ENCODE results near the gene RTBDN. TPM values are rescaled to one million over a fixed set of nuclear protein-coding genes. Genes with fewer than 3 reads are reported as not detected.

RTBDN gene
- total and polyA plus RNA-seq, 7 experiments from 2014 or later = not detected

DNA sequence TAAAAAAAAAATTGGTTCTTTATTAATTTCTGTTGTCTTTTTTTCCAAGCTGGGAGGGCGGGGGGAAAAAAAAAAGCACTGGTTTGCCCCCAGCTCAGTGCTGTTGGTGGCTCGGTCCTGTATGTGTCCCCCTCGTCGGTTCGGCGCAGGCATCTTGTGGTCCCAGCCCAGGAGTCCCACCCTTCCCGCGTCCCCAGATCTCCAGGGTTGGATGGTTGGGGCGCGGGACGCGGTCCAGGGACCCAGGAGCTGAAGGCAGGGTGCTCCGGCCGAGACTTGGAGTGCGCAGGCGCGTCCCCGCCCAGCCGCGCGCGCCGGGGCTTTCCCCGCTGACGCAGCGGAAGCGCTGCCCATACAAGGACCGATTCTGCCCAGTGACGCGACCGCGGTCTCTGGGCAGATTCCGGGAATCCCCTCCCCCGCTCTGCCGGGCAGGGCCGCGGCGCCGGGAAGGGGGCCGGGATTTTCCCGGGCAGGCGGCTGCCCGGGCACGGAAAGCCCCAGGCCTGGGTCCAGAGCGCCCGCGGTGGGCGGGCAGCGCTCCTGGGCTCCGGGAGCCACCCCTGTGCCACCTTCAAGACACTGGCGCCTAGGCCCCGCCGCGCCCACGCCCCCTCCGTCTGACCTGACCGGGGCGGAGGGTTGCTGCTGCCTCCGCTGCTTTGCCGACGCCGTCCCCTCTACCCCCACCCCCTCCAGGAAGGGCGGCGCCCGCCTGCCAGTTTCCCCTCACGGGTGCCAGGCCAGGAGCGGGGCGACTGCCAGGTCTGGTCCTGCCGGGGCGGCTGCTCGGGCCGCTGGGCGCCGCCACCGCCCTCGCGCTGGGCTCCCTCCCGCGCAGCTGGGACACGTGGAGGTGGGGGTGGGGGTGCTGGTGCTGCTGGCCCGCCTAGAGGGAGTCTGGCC lies 40.8 kb downstream of the RTBDN start:
- peaks cover 0 to 27% (median 0%) of the 10 kb centered on the region in 11 donors for H3K9me3 Mint-ChIP-seq
- Histone ChIP-seq H3K9me3 (ENCODE audit: control insufficient read depth in 2 of 3, low read length in 3 of 3) (no peaks in the 10 kb centered on the region), H3K27ac (ENCODE audit: low read depth, low read length) (peak overlapping the region; percentile 99), H3K4me3 (ENCODE audit: low read length) (peak overlapping the region; percentile 98), H3K36me3 (ENCODE audit: control insufficient read depth in 2 of 3, insufficient read depth in 3 of 3, low read length in 3 of 3) (peaks cover 0 to 20% (median 0%) of the 10 kb centered on the region in 3 experiments), H3K4me1 (ENCODE audit: control insufficient read depth in 2 of 2, insufficient read depth in 2 of 2, low read length in 2 of 2) (peaks cover 30 to 36% of the 10 kb centered on the region in 2 donors), H3K27me3 (ENCODE audit: control insufficient read depth in 2 of 2, insufficient read depth in 2 of 2, low read length in 2 of 2) (no peaks in the 10 kb centered on the region)
- peak overlapping the region; percentile 89 to 98 (median 94) for H3K4me3 Mint-ChIP-seq
- ChIA-PET CTCF (interaction anchor here (0.9 to 9.8 kb wide), 8 partner anchors 11 to 117 kb away, joined by 4 to 169 read pairs (median 16); partner anchors contain the start of gene HOOK2), POLR2A (interaction anchor here (0.6 to 8.4 kb wide), 23 partner anchors 7 to 1574 kb away, joined by 3 to 621 read pairs (median 11); partner anchors contain the start of genes CALR, DNASE2, FBXW9 and GCDH)
- ATAC-seq (peak; percentile 53), DNase-seq (peak; percentile 93 to 99 (median 98))
- H3K27me3 Mint-ChIP-seq = peaks cover 0 to 2% (median 0%) of the 10 kb centered on the region in 5 donors
- intact Hi-C loops (cut with micrococcal nuclease) = loop anchor here (1.0 to 5.0 kb wide), 11 partner anchors 13 to 1701 kb away; partner anchors contain the start of genes CALR (in 2 of the 2), IER2 (in 2 of the 2), STX10 (in 2 of the 2) and GET3 (in 1 of the 2)
- H3K27ac Mint-ChIP-seq = peak overlapping the region; percentile 97 to 100 (median 100)
- H3K4me1 Mint-ChIP-seq = peaks cover 30 to 46% (median 39%) of the 10 kb centered on the region in 7 donors
- peaks cover 0 to 9% (median 0%) of the 10 kb centered on the region in 5 donors for H3K36me3 Mint-ChIP-seq

DNA sequence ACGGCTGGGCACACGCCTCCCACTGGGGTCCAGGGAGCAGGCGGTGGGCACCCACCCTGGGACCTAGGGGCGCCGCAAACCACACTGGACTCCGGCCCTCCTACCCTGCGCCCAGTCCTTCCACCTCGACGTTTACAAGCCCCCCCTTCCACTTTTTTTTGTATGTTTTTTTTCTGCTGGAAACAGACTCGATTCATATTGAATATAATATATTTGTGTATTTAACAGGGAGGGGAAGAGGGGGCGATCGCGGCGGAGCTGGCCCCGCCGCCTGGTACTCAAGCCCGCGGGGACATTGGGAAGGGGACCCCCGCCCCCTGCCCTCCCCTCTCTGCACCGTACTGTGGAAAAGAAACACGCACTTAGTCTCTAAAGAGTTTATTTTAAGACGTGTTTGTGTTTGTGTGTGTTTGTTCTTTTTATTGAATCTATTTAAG lies 41.5 kb downstream of the RTBDN start:
- Mint-ChIP-seq H3K4me1 (peaks cover 30 to 52% (median 40%) of the 10 kb centered on the region in 7 donors), H3K4me3 (peak overlapping the region; percentile 89 to 98 (median 94)), H3K27me3 (peaks cover 0 to 2% (median 0%) of the 10 kb centered on the region in 5 donors), H3K36me3 (peaks cover 0 to 9% (median 0%) of the 10 kb centered on the region in 5 donors), H3K27ac (peak overlapping the region; percentile 97 to 100 (median 100)), H3K9me3 (peaks cover 0 to 27% (median 0%) of the 10 kb centered on the region in 11 donors)
- ChIA-PET CTCF (interaction anchor here (0.9 to 3.7 kb wide), 7 partner anchors 8 to 116 kb away, joined by 4 to 71 read pairs (median 7); partner anchors contain the start of gene HOOK2), POLR2A (interaction anchor here (0.6 to 8.4 kb wide), 28 partner anchors 7 to 1574 kb away, joined by 3 to 621 read pairs (median 6); partner anchors contain the start of genes CALR, DHPS, DNASE2 and FBXW9)
- Histone ChIP-seq H3K4me1 (ENCODE audit: control insufficient read depth in 2 of 2, insufficient read depth in 2 of 2, low read length in 2 of 2) (peaks cover 30 to 36% of the 10 kb centered on the region in 2 donors), H3K27me3 (ENCODE audit: control insufficient read depth in 2 of 2, insufficient read depth in 2 of 2, low read length in 2 of 2) (no peaks in the 10 kb centered on the region), H3K4me3 (ENCODE audit: low read length) (peak overlapping the region; percentile 98), H3K9me3 (ENCODE audit: control insufficient read depth in 2 of 3, low read length in 3 of 3) (no peaks in the 10 kb centered on the region), H3K36me3 (ENCODE audit: control insufficient read depth in 2 of 3, insufficient read depth in 3 of 3, low read length in 3 of 3) (peaks cover 0 to 20% (median 0%) of the 10 kb centered on the region in 3 experiments), H3K27ac (ENCODE audit: low read depth, low read length) (peak overlapping the region; percentile 99)
- no peak for DNase-seq
- intact Hi-C loops (cut with micrococcal nuclease) = loop anchor here (1.0 to 5.0 kb wide), 11 partner anchors 14 to 1701 kb away; partner anchors contain the start of genes CALR (in 2 of the 2), IER2 (in 2 of the 2), STX10 (in 2 of the 2) and GET3 (in 1 of the 2)
- no peak for ATAC-seq

DNA sequence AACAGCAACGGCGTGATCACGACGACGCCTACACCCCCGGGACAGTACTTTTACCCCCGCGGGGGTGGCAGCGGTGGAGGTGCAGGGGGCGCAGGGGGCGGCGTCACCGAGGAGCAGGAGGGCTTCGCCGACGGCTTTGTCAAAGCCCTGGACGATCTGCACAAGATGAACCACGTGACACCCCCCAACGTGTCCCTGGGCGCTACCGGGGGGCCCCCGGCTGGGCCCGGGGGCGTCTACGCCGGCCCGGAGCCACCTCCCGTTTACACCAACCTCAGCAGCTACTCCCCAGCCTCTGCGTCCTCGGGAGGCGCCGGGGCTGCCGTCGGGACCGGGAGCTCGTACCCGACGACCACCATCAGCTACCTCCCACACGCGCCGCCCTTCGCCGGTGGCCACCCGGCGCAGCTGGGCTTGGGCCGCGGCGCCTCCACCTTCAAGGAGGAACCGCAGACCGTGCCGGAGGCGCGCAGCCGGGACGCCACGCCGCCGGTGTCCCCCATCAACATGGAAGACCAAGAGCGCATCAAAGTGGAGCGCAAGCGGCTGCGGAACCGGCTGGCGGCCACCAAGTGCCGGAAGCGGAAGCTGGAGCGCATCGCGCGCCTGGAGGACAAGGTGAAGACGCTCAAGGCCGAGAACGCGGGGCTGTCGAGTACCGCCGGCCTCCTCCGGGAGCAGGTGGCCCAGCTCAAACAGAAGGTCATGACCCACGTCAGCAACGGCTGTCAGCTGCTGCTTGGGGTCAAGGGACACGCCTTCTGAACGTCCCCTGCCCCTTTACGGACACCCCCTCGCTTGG lies 42.1 kb downstream of the RTBDN start:
- H3K36me3 Mint-ChIP-seq = peaks cover 0 to 9% (median 0%) of the 10 kb centered on the region in 5 donors
- ChIA-PET CTCF (interaction anchor here (0.5 to 3.7 kb wide), 9 partner anchors 8 to 188 kb away, joined by 3 to 71 read pairs (median 6); partner anchors contain the start of gene HOOK2), POLR2A (interaction anchor here (0.6 to 8.4 kb wide), 35 partner anchors 8 to 1417 kb away, joined by 3 to 621 read pairs (median 5); partner anchors contain the start of genes CALR, DHPS, DNASE2 and FBXW9)
- ATAC-seq = no peak
- Histone ChIP-seq H3K36me3 (ENCODE audit: control insufficient read depth in 2 of 3, insufficient read depth in 3 of 3, low read length in 3 of 3) (peaks cover 0 to 20% (median 0%) of the 10 kb centered on the region in 3 experiments), H3K27ac (ENCODE audit: low read depth, low read length) (peak overlapping the region; percentile 99), H3K4me1 (ENCODE audit: control insufficient read depth in 2 of 2, insufficient read depth in 2 of 2, low read length in 2 of 2) (peaks cover 30 to 36% of the 10 kb centered on the region in 2 donors), H3K9me3 (ENCODE audit: control insufficient read depth in 2 of 3, low read length in 3 of 3) (no peaks in the 10 kb centered on the region), H3K4me3 (ENCODE audit: low read length) (peak overlapping the region; percentile 98), H3K27me3 (ENCODE audit: control insufficient read depth in 2 of 2, insufficient read depth in 2 of 2, low read length in 2 of 2) (no peaks in the 10 kb centered on the region)
- peaks cover 0 to 27% (median 0%) of the 10 kb centered on the region in 11 donors for H3K9me3 Mint-ChIP-seq
- H3K4me1 Mint-ChIP-seq = peaks cover 30 to 52% (median 40%) of the 10 kb centered on the region in 7 donors
- peak overlapping the region; percentile 89 to 98 (median 94) for H3K4me3 Mint-ChIP-seq
- peaks cover 0 to 2% (median 0%) of the 10 kb centered on the region in 5 donors for H3K27me3 Mint-ChIP-seq
- intact Hi-C loops (cut with micrococcal nuclease) = loop anchor here (2.0 to 5.0 kb wide), 10 partner anchors 15 to 1700 kb away; partner anchors contain the start of genes CALR (in 2 of the 2), IER2 (in 2 of the 2), STX10 (in 2 of the 2) and RNASEH2A (in 1 of the 2)
- peak; percentile 53 to 82 (median 75) for DNase-seq
- H3K27ac Mint-ChIP-seq = peak overlapping the region; percentile 97 to 100 (median 100)

DNA sequence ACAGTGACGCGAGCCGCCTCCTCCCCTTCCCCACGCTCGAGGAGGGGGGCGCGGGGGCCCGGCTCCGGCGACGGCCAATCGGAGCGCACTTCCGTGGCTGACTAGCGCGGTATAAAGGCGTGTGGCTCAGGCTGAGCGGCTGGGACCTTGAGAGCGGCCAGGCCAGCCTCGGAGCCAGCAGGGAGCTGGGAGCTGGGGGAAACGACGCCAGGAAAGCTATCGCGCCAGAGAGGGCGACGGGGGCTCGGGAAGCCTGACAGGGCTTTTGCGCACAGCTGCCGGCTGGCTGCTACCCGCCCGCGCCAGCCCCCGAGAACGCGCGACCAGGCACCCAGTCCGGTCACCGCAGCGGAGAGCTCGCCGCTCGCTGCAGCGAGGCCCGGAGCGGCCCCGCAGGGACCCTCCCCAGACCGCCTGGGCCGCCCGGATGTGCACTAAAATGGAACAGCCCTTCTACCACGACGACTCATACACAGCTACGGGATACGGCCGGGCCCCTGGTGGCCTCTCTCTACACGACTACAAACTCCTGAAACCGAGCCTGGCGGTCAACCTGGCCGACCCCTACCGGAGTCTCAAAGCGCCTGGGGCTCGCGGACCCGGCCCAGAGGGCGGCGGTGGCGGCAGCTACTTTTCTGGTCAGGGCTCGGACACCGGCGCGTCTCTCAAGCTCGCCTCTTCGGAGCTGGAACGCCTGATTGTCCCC lies 42.9 kb downstream of the RTBDN start, which contains the start of gene JUNB:
Gene JUNB (plus strand): TSS at position 142 of the 706 bp plus-strand sequence. CDS start 286 bp downstream, at position 428.
- no peaks in the 10 kb centered on the region for H3K9me3 ChIP-seq (ENCODE audit: control insufficient read depth in 2 of 3, low read length in 3 of 3)
- peak within 1 kb of the TSS; percentile 99 for H3K27ac ChIP-seq (ENCODE audit: low read depth, low read length)
- Mint-ChIP-seq H3K4me3 (peak within 1 kb of the TSS; percentile 89 to 98 (median 94)), H3K27ac (peak within 1 kb of the TSS; percentile 97 to 100 (median 100)), H3K27me3 (peaks cover 0 to 2% (median 0%) of the 10 kb centered on the region in 5 donors), H3K9me3 (peaks cover 0 to 27% (median 0%) of the 10 kb centered on the region in 11 donors), H3K36me3 (peaks cover 0 to 6% (median 0%) of the 10 kb centered on the region in 5 donors), H3K4me1 (peaks cover 29 to 50% (median 41%) of the 10 kb centered on the region in 7 donors)
- H3K36me3 ChIP-seq (ENCODE audit: control insufficient read depth in 2 of 3, insufficient read depth in 3 of 3, low read length in 3 of 3) = peaks cover 0 to 20% (median 0%) of the 10 kb centered on the region in 3 experiments
- peak within 1 kb of the TSS; percentile 98 for H3K4me3 ChIP-seq (ENCODE audit: low read length)
- peaks cover 30 to 38% of the 10 kb centered on the region in 2 donors for H3K4me1 ChIP-seq (ENCODE audit: control insufficient read depth in 2 of 2, insufficient read depth in 2 of 2, low read length in 2 of 2)
- ATAC-seq (peak; percentile 60), DNase-seq (peak; percentile 97 to 99 (median 99))
- POLR2A ChIA-PET = interaction anchor here (0.8 to 8.4 kb wide), 30 partner anchors 9 to 1732 kb away, joined by 3 to 621 read pairs (median 5); partner anchors contain the start of genes CALR, DHPS, FBXW9 and GCDH
- CTCF ChIA-PET = interaction anchor here (0.5 to 3.7 kb wide), 8 partner anchors 9 to 188 kb away, joined by 3 to 71 read pairs (median 6); partner anchors contain the start of gene HOOK2
- intact Hi-C loops (cut with micrococcal nuclease) = loop anchor here (1.0 to 5.0 kb wide), 13 partner anchors 9 to 1727 kb away; partner anchors contain the start of genes CALR (in 2 of the 2), IER2 (in 2 of the 2), STX10 (in 2 of the 2) and DHPS (in 1 of the 2)
- H3K27me3 ChIP-seq (ENCODE audit: control insufficient read depth in 2 of 2, insufficient read depth in 2 of 2, low read length in 2 of 2) = no peaks in the 10 kb centered on the region

All from naive thymus-derived CD4-positive, alpha-beta T cell (primary cell).